ENCODE measurements around the gene ENTPD5.
A peak's percentile ranks its signal among the peaks of the same experiment; 100 is the strongest.

Gene ENTPD5

GRCh38 chr14:73965216-73965615 lies 53.9 kb downstream of the ENTPD5 start:
- DNase-seq (ENCODE audit: insufficient read length) (no peak), FAIRE-seq (no peak)
- no peak for TF ChIP-seq POLR2AphosphoS5 (IDR thresholded peaks at IDR 0.05; ENCODE audit: low read depth, low read length)
- no peak for TF ChIP-seq POLR2A (IDR thresholded peaks at IDR 0.05; ENCODE audit: low read depth, low read length)
- TF ChIP-seq TAF1 (IDR thresholded peaks at IDR 0.05; ENCODE audit: borderline replicate concordance, low read depth, low read length) = no peak

- no peak for TF ChIP-seq POLR2A (IDR thresholded peaks at IDR 0.05; ENCODE audit: low read depth, low read length)
- DNase-seq (ENCODE audit: insufficient read length) = no peak
- no peak for FAIRE-seq
These were observed 57.9 kb downstream of the ENTPD5 start for GRCh38 chr14:73961192-73961591.

GRCh38 chr14:73958591-73958990 lies 60.5 kb downstream of the ENTPD5 start:
- TF ChIP-seq TAF1 (IDR thresholded peaks at IDR 0.05; ENCODE audit: borderline replicate concordance, low read depth, low read length) = no peak
- no peak for TF ChIP-seq POLR2A (IDR thresholded peaks at IDR 0.05; ENCODE audit: low read depth, low read length)
- TF ChIP-seq POLR2AphosphoS5 (IDR thresholded peaks at IDR 0.05; ENCODE audit: low read depth, low read length) = no peak
- DNase-seq (ENCODE audit: insufficient read length) (no peak), FAIRE-seq (no peak)

GRCh38 chr14:73955674-73956073 lies 63.4 kb downstream of the ENTPD5 start:
- FAIRE-seq = no peak
- TF ChIP-seq POLR2A (IDR thresholded peaks at IDR 0.05; ENCODE audit: low read depth, low read length) = no peak
- no peak for DNase-seq (ENCODE audit: insufficient read length)

- DNase-seq (ENCODE audit: insufficient read length) (no peak), FAIRE-seq (no peak)
- TF ChIP-seq POLR2AphosphoS5 (IDR thresholded peaks at IDR 0.05; ENCODE audit: low read depth, low read length) = no peak
- TF ChIP-seq TAF1 (IDR thresholded peaks at IDR 0.05; ENCODE audit: borderline replicate concordance, low read depth, low read length) = no peak
- no peak for TF ChIP-seq POLR2A (IDR thresholded peaks at IDR 0.05; ENCODE audit: low read depth, low read length)
These were observed 65.4 kb downstream of the ENTPD5 start for GRCh38 chr14:73953731-73954130.

GRCh38 chr14:73949752-73950734 lies 69.0 kb downstream of the ENTPD5 start, which contains the start of the genes COQ6 and FAM161B:
TSS of gene COQ6 (plus strand) at chr14:73950302. CDS start at chr14:73950333, 31 bp downstream.
TSS of gene FAM161B (minus strand) at chr14:73950094. CDS start at chr14:73950026, 68 bp downstream.
- TF ChIP-seq POLR2A (IDR thresholded peaks at IDR 0.05; ENCODE audit: low read depth, low read length) = peak; percentile 92
- peak; percentile 78 for TF ChIP-seq POLR2AphosphoS5 (IDR thresholded peaks at IDR 0.05; ENCODE audit: low read depth, low read length)
- TF ChIP-seq TAF1 (IDR thresholded peaks at IDR 0.05; ENCODE audit: borderline replicate concordance, low read depth, low read length) = peak; percentile 54
- FAIRE-seq = peak; percentile 93
- peak; percentile 79 for DNase-seq (ENCODE audit: insufficient read length)

GRCh38 chr14:73945159-73945670 lies 73.9 kb downstream of the ENTPD5 start:
- DNase-seq (ENCODE audit: insufficient read length) = no peak
- TF ChIP-seq TAF1 (IDR thresholded peaks at IDR 0.05; ENCODE audit: borderline replicate concordance, low read depth, low read length) = no peak
- TF ChIP-seq POLR2A (IDR thresholded peaks at IDR 0.05; ENCODE audit: low read depth, low read length) = no peak
- no peak for TF ChIP-seq POLR2AphosphoS5 (IDR thresholded peaks at IDR 0.05; ENCODE audit: low read depth, low read length)
- FAIRE-seq = no peak

- FAIRE-seq (no peak), DNase-seq (ENCODE audit: insufficient read length) (no peak)
- no peak for TF ChIP-seq POLR2AphosphoS5 (IDR thresholded peaks at IDR 0.05; ENCODE audit: low read depth, low read length)
- no peak for TF ChIP-seq POLR2A (IDR thresholded peaks at IDR 0.05; ENCODE audit: low read depth, low read length)
- TF ChIP-seq TAF1 (IDR thresholded peaks at IDR 0.05; ENCODE audit: borderline replicate concordance, low read depth, low read length) = no peak
These were observed 74.5 kb downstream of the ENTPD5 start for GRCh38 chr14:73944432-73945158.

GRCh38 chr14:73943083-73943482 lies 76.0 kb downstream of the ENTPD5 start:
- no peak for TF ChIP-seq POLR2A (IDR thresholded peaks at IDR 0.05; ENCODE audit: low read depth, low read length)
- no peak for TF ChIP-seq TAF1 (IDR thresholded peaks at IDR 0.05; ENCODE audit: borderline replicate concordance, low read depth, low read length)
- no peak for TF ChIP-seq POLR2AphosphoS5 (IDR thresholded peaks at IDR 0.05; ENCODE audit: low read depth, low read length)
- FAIRE-seq = no peak
- no peak for DNase-seq (ENCODE audit: insufficient read length)

GRCh38 chr14:73942180-73942579 lies 76.9 kb downstream of the ENTPD5 start:
- FAIRE-seq = no peak
- TF ChIP-seq TAF1 (IDR thresholded peaks at IDR 0.05; ENCODE audit: borderline replicate concordance, low read depth, low read length) = no peak
- no peak for TF ChIP-seq POLR2A (IDR thresholded peaks at IDR 0.05; ENCODE audit: low read depth, low read length)
- TF ChIP-seq POLR2AphosphoS5 (IDR thresholded peaks at IDR 0.05; ENCODE audit: low read depth, low read length) = no peak
- DNase-seq (ENCODE audit: insufficient read length) = no peak

- DNase-seq (ENCODE audit: insufficient read length) = no peak
- no peak for FAIRE-seq
- TF ChIP-seq POLR2AphosphoS5 (IDR thresholded peaks at IDR 0.05; ENCODE audit: low read depth, low read length) (no peak), POLR2A (IDR thresholded peaks at IDR 0.05; ENCODE audit: low read depth, low read length) (no peak), TAF1 (IDR thresholded peaks at IDR 0.05; ENCODE audit: borderline replicate concordance, low read depth, low read length) (no peak)
These were observed 82.1 kb downstream of the ENTPD5 start for GRCh38 chr14:73937012-73937411.

Measured in GM12892 (cell line).